ENCODE results near the gene DEAF1.

GRCh38 chr11:680476-680875 is 14.5 kb downstream of the DEAF1 start:
- TF ChIP-seq, protein P1, sequence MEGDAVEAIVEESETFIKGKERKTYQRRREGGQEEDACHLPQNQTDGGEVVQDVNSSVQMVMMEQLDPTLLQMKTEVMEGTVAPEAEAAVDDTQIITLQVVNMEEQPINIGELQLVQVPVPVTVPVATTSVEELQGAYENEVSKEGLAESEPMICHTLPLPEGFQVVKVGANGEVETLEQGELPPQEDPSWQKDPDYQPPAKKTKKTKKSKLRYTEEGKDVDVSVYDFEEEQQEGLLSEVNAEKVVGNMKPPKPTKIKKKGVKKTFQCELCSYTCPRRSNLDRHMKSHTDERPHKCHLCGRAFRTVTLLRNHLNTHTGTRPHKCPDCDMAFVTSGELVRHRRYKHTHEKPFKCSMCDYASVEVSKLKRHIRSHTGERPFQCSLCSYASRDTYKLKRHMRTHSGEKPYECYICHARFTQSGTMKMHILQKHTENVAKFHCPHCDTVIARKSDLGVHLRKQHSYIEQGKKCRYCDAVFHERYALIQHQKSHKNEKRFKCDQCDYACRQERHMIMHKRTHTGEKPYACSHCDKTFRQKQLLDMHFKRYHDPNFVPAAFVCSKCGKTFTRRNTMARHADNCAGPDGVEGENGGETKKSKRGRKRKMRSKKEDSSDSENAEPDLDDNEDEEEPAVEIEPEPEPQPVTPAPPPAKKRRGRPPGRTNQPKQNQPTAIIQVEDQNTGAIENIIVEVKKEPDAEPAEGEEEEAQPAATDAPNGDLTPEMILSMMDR (conservative IDR thresholded peaks at IDR 0.05; ENCODE audit: low read depth in 2 of 2): no peak
- TF ChIP-seq EZH2 (IDR thresholded peaks at IDR 0.05; ENCODE audit: low read depth, unreplicated experiment): no peak
- TF ChIP-seq EZH2phosphoT487 (IDR thresholded peaks at IDR 0.05; ENCODE audit: unreplicated experiment): no peak
- TF ChIP-seq, protein P2, sequence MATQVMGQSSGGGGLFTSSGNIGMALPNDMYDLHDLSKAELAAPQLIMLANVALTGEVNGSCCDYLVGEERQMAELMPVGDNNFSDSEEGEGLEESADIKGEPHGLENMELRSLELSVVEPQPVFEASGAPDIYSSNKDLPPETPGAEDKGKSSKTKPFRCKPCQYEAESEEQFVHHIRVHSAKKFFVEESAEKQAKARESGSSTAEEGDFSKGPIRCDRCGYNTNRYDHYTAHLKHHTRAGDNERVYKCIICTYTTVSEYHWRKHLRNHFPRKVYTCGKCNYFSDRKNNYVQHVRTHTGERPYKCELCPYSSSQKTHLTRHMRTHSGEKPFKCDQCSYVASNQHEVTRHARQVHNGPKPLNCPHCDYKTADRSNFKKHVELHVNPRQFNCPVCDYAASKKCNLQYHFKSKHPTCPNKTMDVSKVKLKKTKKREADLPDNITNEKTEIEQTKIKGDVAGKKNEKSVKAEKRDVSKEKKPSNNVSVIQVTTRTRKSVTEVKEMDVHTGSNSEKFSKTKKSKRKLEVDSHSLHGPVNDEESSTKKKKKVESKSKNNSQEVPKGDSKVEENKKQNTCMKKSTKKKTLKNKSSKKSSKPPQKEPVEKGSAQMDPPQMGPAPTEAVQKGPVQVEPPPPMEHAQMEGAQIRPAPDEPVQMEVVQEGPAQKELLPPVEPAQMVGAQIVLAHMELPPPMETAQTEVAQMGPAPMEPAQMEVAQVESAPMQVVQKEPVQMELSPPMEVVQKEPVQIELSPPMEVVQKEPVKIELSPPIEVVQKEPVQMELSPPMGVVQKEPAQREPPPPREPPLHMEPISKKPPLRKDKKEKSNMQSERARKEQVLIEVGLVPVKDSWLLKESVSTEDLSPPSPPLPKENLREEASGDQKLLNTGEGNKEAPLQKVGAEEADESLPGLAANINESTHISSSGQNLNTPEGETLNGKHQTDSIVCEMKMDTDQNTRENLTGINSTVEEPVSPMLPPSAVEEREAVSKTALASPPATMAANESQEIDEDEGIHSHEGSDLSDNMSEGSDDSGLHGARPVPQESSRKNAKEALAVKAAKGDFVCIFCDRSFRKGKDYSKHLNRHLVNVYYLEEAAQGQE (IDR thresholded peaks at IDR 0.05; ENCODE audit: unreplicated experiment): no peak
- TF ChIP-seq CREB1 (CRISPR knock-in tag; IDR thresholded peaks at IDR 0.05; ENCODE audit: low read depth): no peak
- no peak for TF ChIP-seq JUNB (IDR thresholded peaks at IDR 0.05; ENCODE audit: unreplicated experiment)
- no peak for TF ChIP-seq POLR2AphosphoS5 (IDR thresholded peaks at IDR 0.05; ENCODE audit: low read depth)
- TF ChIP-seq NANOG (IDR thresholded peaks at IDR 0.05; ENCODE audit: borderline replicate concordance): no peak

Measured in GM23338 (cell line).